HEK293 (cell line): Measurements from ENCODE around the gene EFCAB5.

Experiments used
- GFI1B ChIP-seq: fragments of 450-650 bp; formaldehyde crosslinking; IDR thresholded peaks from 2 replicates; pipeline ENCODE4 v1.5.1; 2016; ENCODE audit warnings: missing biosample characterization, missing genetic modification characterization
- KLF10 ChIP-seq: fragments of 450-650 bp; IDR thresholded peaks from 2 replicates; pipeline ENCODE4 v1.5.1; 2018; ENCODE audit warnings: missing biosample characterization, mild to moderate bottlenecking, missing genetic modification characterization
- KLF8 ChIP-seq: fragments of 450-650 bp; formaldehyde crosslinking; IDR thresholded peaks from 2 replicates; pipeline ENCODE4 v1.5.1; 2016; ENCODE audit warnings: missing biosample characterization, missing genetic modification characterization
- PRDM6 ChIP-seq: fragments of 450-650 bp; formaldehyde crosslinking; IDR thresholded peaks from 2 replicates; pipeline ENCODE4 v1.5.1; 2017; ENCODE audit warnings: missing biosample characterization, missing genetic modification characterization
- SCRT1 ChIP-seq: fragments of 450-650 bp; formaldehyde crosslinking; IDR thresholded peaks from 2 replicates; pipeline ENCODE4 v1.5.1; 2016; ENCODE audit warnings: missing biosample characterization, missing genetic modification characterization, borderline replicate concordance
- SETDB1 ChIP-seq: IDR thresholded peaks from one replicate; pipeline ENCODE4 v1.6.1; 2017; ENCODE audit warnings: mild to moderate bottlenecking, low read length, moderate library complexity, mixed read lengths; ENCODE audit not compliant: insufficient read length
- TCF7L2 ChIP-seq: IDR thresholded peaks from 2 replicates; pipeline ENCODE4 v1.6.1; 2011; ENCODE audit warnings: low read depth, mild to moderate bottlenecking, inconsistent platforms, low read length, moderate library complexity, borderline replicate concordance
- YY1 ChIP-seq: fragments of 450-650 bp; formaldehyde crosslinking; IDR thresholded peaks from 2 replicates; pipeline ENCODE4 v1.5.1; 2018; ENCODE audit warnings: missing biosample characterization, missing genetic modification characterization
- ZBTB44 ChIP-seq: fragments of 450-650 bp; IDR thresholded peaks from 2 replicates; pipeline ENCODE4 v1.5.1; 2018; ENCODE audit warnings: missing biosample characterization, mild to moderate bottlenecking, missing genetic modification characterization
- ZBTB8A ChIP-seq: fragments of 450-650 bp; formaldehyde crosslinking; IDR thresholded peaks from 2 replicates; pipeline ENCODE4 v1.5.1; 2016; ENCODE audit warnings: missing biosample characterization, missing genetic modification characterization
- ZNF292 ChIP-seq: fragments of 450-650 bp; formaldehyde crosslinking; IDR thresholded peaks from 2 replicates; pipeline ENCODE4 v1.5.1; 2016; ENCODE audit warnings: low read depth, missing biosample characterization, missing genetic modification characterization, borderline replicate concordance
- ZNF488 ChIP-seq: fragments of 450-650 bp; formaldehyde crosslinking; IDR thresholded peaks from 2 replicates; pipeline ENCODE4 v1.5.1; 2016; ENCODE audit warnings: missing biosample characterization, missing genetic modification characterization
- ZNF501 ChIP-seq: fragments of 450-650 bp; formaldehyde crosslinking; IDR thresholded peaks from 2 replicates; pipeline ENCODE4 v1.5.1; 2016; ENCODE audit warnings: missing biosample characterization, missing genetic modification characterization
- ZNF529 ChIP-seq: fragments of 450-650 bp; formaldehyde crosslinking; IDR thresholded peaks from 2 replicates; pipeline ENCODE4 v1.5.1; 2017; ENCODE audit warnings: missing genetic modification characterization, missing biosample characterization; ENCODE audit not compliant: insufficient replicate concordance
- ZNF555 ChIP-seq: fragments of 450-650 bp; formaldehyde crosslinking; conservative IDR thresholded peaks from 2 replicates; pipeline ENCODE4 v1.5.1; 2017; ENCODE audit warnings: missing biosample characterization, mild to moderate bottlenecking, missing genetic modification characterization, inconsistent platforms
- ZNF560 ChIP-seq: fragments of 450-650 bp; formaldehyde crosslinking; IDR thresholded peaks from 2 replicates; pipeline ENCODE4 v1.5.1; 2017; ENCODE audit warnings: missing biosample characterization, missing genetic modification characterization, borderline replicate concordance
- ZNF600 ChIP-seq: fragments of 450-650 bp; formaldehyde crosslinking; IDR thresholded peaks from 2 replicates; pipeline ENCODE4 v1.5.1; 2016; ENCODE audit warnings: missing biosample characterization, missing genetic modification characterization
- ZNF792 ChIP-seq: fragments of 450-650 bp; formaldehyde crosslinking; IDR thresholded peaks from 2 replicates; pipeline ENCODE4 v1.5.1; 2016; ENCODE audit warnings: missing biosample characterization, missing genetic modification characterization
- TF ChIP-seq, protein P1 (sequence below): fragments of 450-650 bp; formaldehyde crosslinking; IDR thresholded peaks from 2 replicates; pipeline ENCODE4 v1.5.1; 2016; ENCODE audit warnings: missing biosample characterization, missing genetic modification characterization
- TF ChIP-seq, protein P2 (sequence below): fragments of 450-650 bp; formaldehyde crosslinking; IDR thresholded peaks from 2 replicates; pipeline ENCODE4 v1.5.1; 2017; ENCODE audit warnings: missing biosample characterization, missing genetic modification characterization
- TF ChIP-seq, protein P3 (sequence below): fragments of 450-650 bp; formaldehyde crosslinking; conservative IDR thresholded peaks from 2 replicates; pipeline ENCODE4 v1.5.1; 2016; ENCODE audit warnings: low read depth, missing biosample characterization, missing genetic modification characterization
- TF ChIP-seq, protein P4 (sequence below): fragments of 450-650 bp; formaldehyde crosslinking; IDR thresholded peaks from 2 replicates; pipeline ENCODE4 v1.5.1; 2016; ENCODE audit warnings: missing biosample characterization, missing genetic modification characterization

The EFCAB5 gene

DNA sequence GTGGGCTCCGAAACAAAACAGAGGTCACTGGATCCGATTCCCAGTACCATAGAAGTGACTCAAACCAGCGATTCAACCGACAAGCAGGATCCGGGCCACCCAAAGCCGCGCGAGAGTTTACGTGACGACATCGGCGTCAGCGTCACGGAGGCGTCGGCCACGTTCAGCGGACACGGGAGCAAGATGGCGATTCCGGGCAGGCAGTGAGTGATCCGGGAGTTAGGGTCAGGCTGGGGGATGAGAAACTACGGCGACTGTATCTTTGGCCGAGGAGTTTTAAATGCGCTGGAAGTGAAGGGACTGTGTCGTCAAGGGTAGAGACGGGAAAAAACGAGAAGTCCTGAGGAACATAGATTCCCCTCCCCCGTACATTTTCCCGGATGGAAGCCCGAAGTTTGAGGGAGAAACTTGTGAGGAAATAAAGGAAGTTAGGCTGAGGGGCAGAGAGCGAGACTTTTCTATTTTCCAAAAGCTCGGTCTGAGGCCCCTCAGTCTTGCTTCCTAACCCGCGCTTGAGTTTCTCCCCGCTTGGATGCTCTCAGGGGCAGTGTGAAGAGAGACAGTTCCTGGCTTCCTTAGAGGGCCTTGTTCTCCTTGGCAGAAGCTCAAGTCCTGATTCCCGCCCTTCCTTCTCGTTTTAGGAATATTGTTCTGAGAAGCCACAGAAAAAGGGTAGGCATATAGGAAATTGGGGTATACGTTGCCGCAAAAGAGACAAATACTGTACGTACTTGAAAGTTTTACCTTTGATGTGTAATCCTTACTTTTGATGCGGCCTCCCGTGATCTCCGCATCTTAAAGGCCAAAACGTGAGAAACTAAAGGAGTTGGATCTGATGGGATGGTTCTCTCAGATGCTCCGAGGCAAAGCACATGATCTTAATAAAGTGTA lies 175.5 kb downstream of the EFCAB5 start, which contains the start of gene NSRP1 (continued):
- no peak for TF ChIP-seq ZNF292 (tag by site-specific recombination)
- no peak for TF ChIP-seq ZNF555 (tag by site-specific recombination)
- no peak for TF ChIP-seq SCRT1
- 0 out of 2 replicates have a peak, but pooled peaks have one; percentile 25 for TF ChIP-seq KLF10
- TF ChIP-seq, protein P1, sequence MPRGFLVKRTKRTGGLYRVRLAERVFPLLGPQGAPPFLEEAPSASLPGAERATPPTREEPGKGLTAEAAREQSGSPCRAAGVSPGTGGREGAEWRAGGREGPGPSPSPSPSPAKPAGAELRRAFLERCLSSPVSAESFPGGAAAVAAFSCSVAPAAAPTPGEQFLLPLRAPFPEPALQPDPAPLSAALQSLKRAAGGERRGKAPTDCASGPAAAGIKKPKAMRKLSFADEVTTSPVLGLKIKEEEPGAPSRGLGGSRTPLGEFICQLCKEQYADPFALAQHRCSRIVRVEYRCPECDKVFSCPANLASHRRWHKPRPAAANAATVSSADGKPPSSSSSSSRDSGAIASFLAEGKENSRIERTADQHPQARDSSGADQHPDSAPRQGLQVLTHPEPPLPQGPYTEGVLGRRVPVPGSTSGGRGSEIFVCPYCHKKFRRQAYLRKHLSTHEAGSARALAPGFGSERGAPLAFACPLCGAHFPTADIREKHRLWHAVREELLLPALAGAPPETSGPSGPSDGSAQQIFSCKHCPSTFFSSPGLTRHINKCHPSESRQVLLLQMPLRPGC (tag by site-specific recombination), result peak; percentile 44; the same call in 1 of the 2 replicates
- no peak for TF ChIP-seq GFI1B (tag by site-specific recombination)
- TF ChIP-seq ZNF560 (tag by site-specific recombination), result no peak
- TF ChIP-seq ZNF529 (tag by site-specific recombination), result no peak
- peak; percentile 50 for TF ChIP-seq ZBTB8A
- TF ChIP-seq, protein P2, sequence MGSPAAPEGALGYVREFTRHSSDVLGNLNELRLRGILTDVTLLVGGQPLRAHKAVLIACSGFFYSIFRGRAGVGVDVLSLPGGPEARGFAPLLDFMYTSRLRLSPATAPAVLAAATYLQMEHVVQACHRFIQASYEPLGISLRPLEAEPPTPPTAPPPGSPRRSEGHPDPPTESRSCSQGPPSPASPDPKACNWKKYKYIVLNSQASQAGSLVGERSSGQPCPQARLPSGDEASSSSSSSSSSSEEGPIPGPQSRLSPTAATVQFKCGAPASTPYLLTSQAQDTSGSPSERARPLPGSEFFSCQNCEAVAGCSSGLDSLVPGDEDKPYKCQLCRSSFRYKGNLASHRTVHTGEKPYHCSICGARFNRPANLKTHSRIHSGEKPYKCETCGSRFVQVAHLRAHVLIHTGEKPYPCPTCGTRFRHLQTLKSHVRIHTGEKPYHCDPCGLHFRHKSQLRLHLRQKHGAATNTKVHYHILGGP (tag by site-specific recombination), result no peak
- TF ChIP-seq, protein P3, sequence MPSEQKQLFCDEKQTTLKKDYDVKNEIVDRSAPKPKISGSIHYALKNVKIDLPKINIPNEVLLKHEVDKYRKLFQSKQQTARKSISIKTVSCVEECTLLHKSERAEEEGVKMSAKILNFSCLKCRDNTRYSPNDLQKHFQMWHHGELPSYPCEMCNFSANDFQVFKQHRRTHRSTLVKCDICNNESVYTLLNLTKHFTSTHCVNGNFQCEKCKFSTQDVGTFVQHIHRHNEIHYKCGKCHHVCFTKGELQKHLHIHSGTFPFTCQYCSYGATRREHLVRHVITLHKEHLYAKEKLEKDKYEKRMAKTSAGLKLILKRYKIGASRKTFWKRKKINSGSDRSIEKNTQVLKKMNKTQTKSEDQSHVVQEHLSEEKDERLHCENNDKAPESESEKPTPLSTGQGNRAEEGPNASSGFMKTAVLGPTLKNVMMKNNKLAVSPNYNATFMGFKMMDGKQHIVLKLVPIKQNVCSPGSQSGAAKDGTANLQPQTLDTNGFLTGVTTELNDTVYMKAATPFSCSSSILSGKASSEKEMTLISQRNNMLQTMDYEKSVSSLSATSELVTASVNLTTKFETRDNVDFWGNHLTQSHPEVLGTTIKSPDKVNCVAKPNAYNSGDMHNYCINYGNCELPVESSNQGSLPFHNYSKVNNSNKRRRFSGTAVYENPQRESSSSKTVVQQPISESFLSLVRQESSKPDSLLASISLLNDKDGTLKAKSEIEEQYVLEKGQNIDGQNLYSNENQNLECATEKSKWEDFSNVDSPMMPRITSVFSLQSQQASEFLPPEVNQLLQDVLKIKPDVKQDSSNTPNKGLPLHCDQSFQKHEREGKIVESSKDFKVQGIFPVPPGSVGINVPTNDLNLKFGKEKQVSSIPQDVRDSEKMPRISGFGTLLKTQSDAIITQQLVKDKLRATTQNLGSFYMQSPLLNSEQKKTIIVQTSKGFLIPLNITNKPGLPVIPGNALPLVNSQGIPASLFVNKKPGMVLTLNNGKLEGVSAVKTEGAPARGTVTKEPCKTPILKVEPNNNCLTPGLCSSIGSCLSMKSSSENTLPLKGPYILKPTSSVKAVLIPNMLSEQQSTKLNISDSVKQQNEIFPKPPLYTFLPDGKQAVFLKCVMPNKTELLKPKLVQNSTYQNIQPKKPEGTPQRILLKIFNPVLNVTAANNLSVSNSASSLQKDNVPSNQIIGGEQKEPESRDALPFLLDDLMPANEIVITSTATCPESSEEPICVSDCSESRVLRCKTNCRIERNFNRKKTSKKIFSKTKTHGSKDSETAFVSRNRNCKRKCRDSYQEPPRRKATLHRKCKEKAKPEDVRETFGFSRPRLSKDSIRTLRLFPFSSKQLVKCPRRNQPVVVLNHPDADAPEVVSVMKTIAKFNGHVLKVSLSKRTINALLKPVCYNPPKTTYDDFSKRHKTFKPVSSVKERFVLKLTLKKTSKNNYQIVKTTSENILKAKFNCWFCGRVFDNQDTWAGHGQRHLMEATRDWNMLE (tag by site-specific recombination), result 0 out of 2 replicates have a peak, but pooled peaks have one; percentile 22
- peak; percentile 42 for TF ChIP-seq KLF8 (tag by site-specific recombination)
- TF ChIP-seq, protein P4, sequence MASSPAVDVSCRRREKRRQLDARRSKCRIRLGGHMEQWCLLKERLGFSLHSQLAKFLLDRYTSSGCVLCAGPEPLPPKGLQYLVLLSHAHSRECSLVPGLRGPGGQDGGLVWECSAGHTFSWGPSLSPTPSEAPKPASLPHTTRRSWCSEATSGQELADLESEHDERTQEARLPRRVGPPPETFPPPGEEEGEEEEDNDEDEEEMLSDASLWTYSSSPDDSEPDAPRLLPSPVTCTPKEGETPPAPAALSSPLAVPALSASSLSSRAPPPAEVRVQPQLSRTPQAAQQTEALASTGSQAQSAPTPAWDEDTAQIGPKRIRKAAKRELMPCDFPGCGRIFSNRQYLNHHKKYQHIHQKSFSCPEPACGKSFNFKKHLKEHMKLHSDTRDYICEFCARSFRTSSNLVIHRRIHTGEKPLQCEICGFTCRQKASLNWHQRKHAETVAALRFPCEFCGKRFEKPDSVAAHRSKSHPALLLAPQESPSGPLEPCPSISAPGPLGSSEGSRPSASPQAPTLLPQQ (tag by site-specific recombination), result peak; percentile 54; the same call in 1 of the 2 replicates
- TF ChIP-seq ZBTB44 (tag by site-specific recombination), result no peak
- TF ChIP-seq ZNF488 (tag by site-specific recombination), result no peak
- TF ChIP-seq YY1, result peak; percentile 93
- no peak; the same call in 1 of the 2 replicates for TF ChIP-seq ZNF792 (tag by site-specific recombination)
- no peak for TF ChIP-seq TCF7L2
- peak; percentile 94 for TF ChIP-seq ZNF501 (tag by site-specific recombination)
- 0 out of 2 replicates have a peak, but pooled peaks have one; percentile 25 for TF ChIP-seq PRDM6 (tag by site-specific recombination)
- TF ChIP-seq ZNF600, result peak; percentile 39
- TF ChIP-seq SETDB1, result no peak
